Kidney (tissue), 14 donors: ENCODE data around the gene HLA-A. TPM values are rescaled to one million over a fixed set of nuclear protein-coding genes. Genes with fewer than 3 reads are reported as not detected.
A peak's percentile ranks its signal among the peaks of the same experiment; 100 is the strongest.

Experiments
- DNase-seq, 5 donors: peaks; one replicate each; pipeline ENCODE4 v3.0.0-alpha.2; 2013 to 2020
- FAIRE-seq: peaks from 2 replicates; lab custom pipeline; 2012; peaks lifted over from hg19 to GRCh38; lab: Jason Lieb, UNC
- H3K27ac ChIP-seq, 2 donors: one replicate each; pipeline ENCODE4 v1.7.0; 2013; ENCODE audit warnings: low read depth in 2 of 2, low read length in 2 of 2, inconsistent platforms in 1 of 2
- H3K27me3 ChIP-seq: one replicate; pipeline ENCODE4 v1.7.1; 2013; ENCODE audit warnings: low read length, inconsistent platforms; ENCODE audit not compliant: control insufficient read depth, insufficient read depth
- H3K36me3 ChIP-seq, 3 donors: one replicate each; pipeline versions ENCODE4 v1.7.0 to v1.7.1; 2013; ENCODE audit warnings: low read length in 3 of 3, control low read depth in 1 of 3, inconsistent platforms in 1 of 3; ENCODE audit not compliant: insufficient read depth in 3 of 3, control insufficient read depth in 2 of 3
- H3K4me1 ChIP-seq, 3 donors: one replicate each; pipeline versions ENCODE4 v1.7.0 to v1.7.1; 2013; ENCODE audit warnings: low read length in 3 of 3, inconsistent platforms in 1 of 3, low read depth in 1 of 3; ENCODE audit not compliant: control insufficient read depth in 2 of 3, insufficient read depth in 2 of 3
- H3K4me3 ChIP-seq, 3 donors: one replicate each; pipeline versions ENCODE4 v1.7.0 to v1.8.1; 2013; ENCODE audit warnings: low read length in 3 of 3, control low read depth in 1 of 3, inconsistent platforms in 1 of 3
- H3K9ac ChIP-seq, 3 donors: one replicate each; pipeline versions ENCODE4 v1.7.0 to v1.7.1; 2013; ENCODE audit warnings: low read length in 3 of 3, control low read depth in 1 of 3, inconsistent platforms in 1 of 3
- H3K9me3 ChIP-seq, 3 donors: one replicate each; pipeline versions ENCODE4 v1.7.0 to v1.7.1; 2013; ENCODE audit warnings: low read length in 3 of 3, control low read depth in 1 of 3, inconsistent platforms in 1 of 3; ENCODE audit not compliant: control insufficient read depth in 2 of 3, insufficient read depth in 1 of 3
- intact Hi-C: fragments of 100-400 bp; cut with DNase I; formaldehyde crosslinking; loops from one replicate; pipeline ENCODE4 v1.11.1; 2022
- polyA plus RNA-seq: library from polyadenylated mRNA; stranded (reverse); fragments of 350-450 nt; fragmentation: Illumina TruSeq; extraction: RNeasy Lipid Tissue Mini Kit (QIAGEN cat#74804); gene quantifications from one replicate; pipeline ENCODE4 v1.2.3, GENCODE V29; 2014; ENCODE audit warnings: low read depth, low replicate concordance; ENCODE audit not compliant: insufficient read depth
- total RNA-seq: library from RNA; stranded (reverse); fragmentation: NEBNext Ultra II Directional; extraction: Animal tissue kit (Norgen Biotek cat#: 25700); gene quantifications from one replicate; pipeline ENCODE4 v1.2.1, GENCODE V29; 2021
- TF ChIP-seq, protein P1 (sequence below): IDR thresholded peaks from 3 replicates; pipeline ENCODE4 v1.5.1; 2012; ENCODE audit warnings: mild to moderate bottlenecking, moderate library complexity, borderline replicate concordance; ENCODE audit not compliant: insufficient read depth; ENCODE audit errors: extremely low read depth
- donor health status: control.
- donor health status: control.
- donor health status: control.
- donor health status: control.
- donor health status: control.
- donor health status: DM: yes; HTN: yes; CAD: no.
- donor health status: Normal renal cell carcinoma (clear cell type).

HLA-A gene
- total and polyA plus RNA-seq, 2 donors from 2014 or later: 695 to 1,143 TPM

DNA sequence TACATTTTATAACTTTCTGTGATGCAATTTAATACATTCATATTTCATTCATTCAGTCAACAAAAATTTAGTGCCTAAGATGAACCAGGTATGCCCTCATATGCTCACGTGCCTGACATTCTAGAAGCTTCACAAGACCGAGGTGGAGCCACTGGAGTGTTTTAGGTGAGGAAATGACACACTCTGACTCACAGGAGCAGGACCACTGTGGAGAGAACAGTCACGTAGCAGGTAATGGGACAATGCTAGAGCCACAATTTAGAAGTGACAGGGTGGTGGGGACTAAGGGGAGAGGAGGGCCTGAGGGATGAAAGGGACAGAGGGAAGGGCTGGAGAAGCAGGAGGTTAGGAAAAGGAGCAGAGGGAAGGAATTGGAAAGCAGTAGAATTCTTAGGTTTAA lies 17.6 kb upstream of the HLA-A start:
- no peak overlapping the region for H3K9ac ChIP-seq
- intact Hi-C loops: no loop called here
- no peaks in the 10 kb centered on the region for H3K36me3 ChIP-seq

DNA sequence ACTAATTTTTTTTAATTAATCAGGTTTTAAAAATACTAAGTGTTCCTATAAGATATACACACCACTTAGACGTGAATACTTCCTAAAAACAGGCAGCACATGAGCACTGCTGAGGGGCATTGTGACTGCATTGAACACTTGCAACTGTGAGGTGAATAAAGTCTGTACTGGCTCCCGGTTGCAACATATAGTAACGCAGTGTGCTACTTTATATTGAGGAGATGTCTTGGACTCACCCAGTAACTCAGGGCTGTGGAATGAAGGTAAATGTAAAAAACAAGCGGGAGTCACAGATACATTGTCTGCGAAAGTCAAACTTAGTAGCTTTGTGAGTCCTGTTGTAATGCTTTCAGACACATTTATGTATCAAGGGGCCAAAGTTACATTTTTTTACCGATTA lies 17.0 kb upstream of the HLA-A start:
- intact Hi-C loops: no loop called here
- DNase-seq: no peak
- no peak for FAIRE-seq
- peaks cover 0 to 8% (median 4%) of the 10 kb centered on the region in 3 donors for H3K4me1 ChIP-seq
- no peak overlapping the region for H3K4me3 ChIP-seq
- H3K9ac ChIP-seq: peak overlapping the region in 1 of 3 donors; percentile 87
- H3K27me3 ChIP-seq: no peaks in the 10 kb centered on the region
- no peaks in the 10 kb centered on the region for H3K9me3 ChIP-seq
- no peak overlapping the region for H3K27ac ChIP-seq
- no peaks in the 10 kb centered on the region for H3K36me3 ChIP-seq
- TF ChIP-seq, protein P1, sequence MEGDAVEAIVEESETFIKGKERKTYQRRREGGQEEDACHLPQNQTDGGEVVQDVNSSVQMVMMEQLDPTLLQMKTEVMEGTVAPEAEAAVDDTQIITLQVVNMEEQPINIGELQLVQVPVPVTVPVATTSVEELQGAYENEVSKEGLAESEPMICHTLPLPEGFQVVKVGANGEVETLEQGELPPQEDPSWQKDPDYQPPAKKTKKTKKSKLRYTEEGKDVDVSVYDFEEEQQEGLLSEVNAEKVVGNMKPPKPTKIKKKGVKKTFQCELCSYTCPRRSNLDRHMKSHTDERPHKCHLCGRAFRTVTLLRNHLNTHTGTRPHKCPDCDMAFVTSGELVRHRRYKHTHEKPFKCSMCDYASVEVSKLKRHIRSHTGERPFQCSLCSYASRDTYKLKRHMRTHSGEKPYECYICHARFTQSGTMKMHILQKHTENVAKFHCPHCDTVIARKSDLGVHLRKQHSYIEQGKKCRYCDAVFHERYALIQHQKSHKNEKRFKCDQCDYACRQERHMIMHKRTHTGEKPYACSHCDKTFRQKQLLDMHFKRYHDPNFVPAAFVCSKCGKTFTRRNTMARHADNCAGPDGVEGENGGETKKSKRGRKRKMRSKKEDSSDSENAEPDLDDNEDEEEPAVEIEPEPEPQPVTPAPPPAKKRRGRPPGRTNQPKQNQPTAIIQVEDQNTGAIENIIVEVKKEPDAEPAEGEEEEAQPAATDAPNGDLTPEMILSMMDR: no peak

More for the DNA sequence above, 17.6 kb upstream of the HLA-A start:
- Histone ChIP-seq H3K27ac (no peak overlapping the region), H3K4me3 (no peak overlapping the region), H3K27me3 (no peaks in the 10 kb centered on the region), H3K4me1 (peaks cover 0 to 8% (median 4%) of the 10 kb centered on the region in 3 donors), H3K9me3 (no peaks in the 10 kb centered on the region)
- FAIRE-seq (no peak), DNase-seq (no peak)
- TF ChIP-seq, protein P1: no peak

DNA sequence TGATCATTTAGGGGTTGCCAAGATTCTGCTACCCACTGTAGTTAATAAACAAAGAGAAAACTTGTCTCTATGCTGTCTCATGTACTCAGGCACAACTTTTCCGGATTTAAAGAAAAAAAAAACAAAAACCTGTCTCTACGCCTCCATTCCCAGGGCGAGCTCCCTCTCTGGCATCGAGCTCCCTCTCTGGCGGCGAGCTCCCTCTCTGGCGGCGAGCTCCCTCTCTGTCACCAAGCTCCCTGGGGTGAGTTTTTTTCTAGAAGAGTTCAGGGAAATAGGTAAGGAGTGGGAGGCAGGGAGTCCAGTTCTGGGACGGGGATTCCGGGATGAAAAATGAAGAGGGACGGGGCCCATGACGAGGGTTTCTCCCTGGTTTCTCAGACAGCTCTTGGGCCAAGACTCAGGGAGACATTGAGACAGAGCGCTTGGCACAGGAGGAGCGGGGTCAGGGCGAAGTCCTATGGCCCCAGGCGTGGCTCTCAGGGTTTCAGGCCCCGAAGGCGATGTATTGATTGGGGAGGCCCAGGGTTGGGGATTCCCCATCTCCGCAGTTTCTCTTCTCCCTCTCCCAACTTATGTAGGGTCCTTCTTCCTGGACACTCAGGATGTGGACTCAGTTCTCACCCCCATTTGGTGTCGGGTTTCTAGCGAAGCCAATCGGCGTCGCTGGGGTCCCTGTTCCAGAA lies 16.5 kb upstream of the HLA-A start:
- Histone ChIP-seq H3K27ac (peak overlapping the region; percentile 95 to 97), H3K36me3 (no peaks in the 10 kb centered on the region), H3K9me3 (no peaks in the 10 kb centered on the region), H3K9ac (peak overlapping the region in 2 of 3 donors; percentile 27 to 87), H3K4me3 (peak overlapping the region; percentile 1 to 69 (median 69)), H3K27me3 (no peaks in the 10 kb centered on the region), H3K4me1 (peaks cover 0 to 8% (median 4%) of the 10 kb centered on the region in 3 donors)
- DNase-seq (peak in 3 of 5 donors; percentile 8 to 53 (median 46)), FAIRE-seq (no peak)
- TF ChIP-seq, protein P1: no peak
- intact Hi-C loops: no loop called here
